ENCODE measurements around the gene MRPS12. TPM values are rescaled to one million over a fixed set of nuclear protein-coding genes. Genes with fewer than 3 reads are reported as not detected.
"Not testable (repeated sequence)": the region's sequence is repeated elsewhere in the genome, so short reads cannot be mapped to it uniquely, and the experiment has no call there.

The MRPS12 gene
- total RNA-seq, result 43.0 TPM

DNA sequence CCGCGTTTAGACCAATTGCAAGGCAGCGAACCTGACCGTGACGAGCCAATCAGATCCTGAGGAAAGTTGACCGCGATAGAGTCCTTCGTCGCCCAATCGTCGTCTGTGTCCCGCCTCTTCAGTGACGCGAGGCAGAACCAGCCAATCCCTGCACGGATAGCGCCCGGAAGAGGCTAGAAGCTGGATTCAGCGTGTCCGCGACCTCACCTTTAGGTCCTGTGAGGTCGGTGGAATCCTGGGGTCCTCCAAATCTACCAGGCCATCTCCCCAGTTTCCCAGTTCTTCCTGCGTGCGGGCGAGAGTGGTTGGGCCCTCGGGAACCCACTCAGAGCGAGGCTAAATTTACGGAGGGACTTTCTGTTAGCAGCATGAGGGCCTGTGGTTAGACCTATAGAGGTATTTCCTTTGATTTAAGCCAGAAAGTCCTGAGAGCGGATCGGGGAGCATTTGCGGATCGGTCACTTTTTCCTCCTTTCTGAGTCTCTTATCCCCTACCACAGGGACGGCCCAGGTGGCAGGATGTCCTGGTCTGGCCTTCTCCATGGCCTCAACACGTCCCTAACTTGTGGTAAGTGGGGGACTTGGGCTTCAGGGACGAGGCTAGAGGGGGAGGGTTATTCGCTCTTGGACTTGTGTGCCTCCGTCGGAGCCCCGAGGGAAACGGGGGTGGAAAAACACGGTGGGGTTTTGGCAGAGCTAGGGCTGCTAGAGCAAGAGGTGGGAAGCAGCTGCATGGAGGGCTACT, at the start of gene MRPS12:
MRPS12 (plus strand) TSS at position 169 of the 745 bp plus-strand sequence; CDS start at position 520, 351 bp downstream.
- peak; percentile 99 for DNase-seq (ENCODE audit: low spot score)

GRCh38 chr19:38883286-38883685, 47.5 kb upstream of the MRPS12 start:
- no peak for DNase-seq (ENCODE audit: low spot score)

- DNase-seq (ENCODE audit: low spot score), result not testable (repeated sequence)
Measured at GRCh38 chr19:38884691-38885090, 46.1 kb upstream of the MRPS12 start.

- DNase-seq (ENCODE audit: low spot score), result no peak
Measured at GRCh38 chr19:38888876-38889275, 41.9 kb upstream of the MRPS12 start.

DNA sequence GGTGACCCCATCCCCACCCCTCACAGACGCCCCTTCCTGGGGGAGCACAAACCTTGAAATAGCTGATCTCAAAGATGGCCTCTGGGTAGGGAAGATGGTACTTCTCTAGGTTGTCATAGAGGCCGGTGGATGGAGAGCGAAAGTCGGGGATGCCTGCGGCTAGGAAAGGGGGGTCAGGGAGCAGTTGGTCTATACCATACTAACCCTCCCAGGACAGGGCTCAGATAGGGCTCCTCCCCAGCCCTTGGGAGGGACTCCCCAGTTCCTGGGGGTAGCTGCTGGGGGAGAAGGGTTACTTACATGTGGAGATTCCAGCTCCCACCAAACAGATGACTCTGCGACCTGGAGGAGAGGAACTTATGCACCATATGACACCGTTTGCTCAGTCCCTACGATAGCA, 40.9 kb upstream of the MRPS12 start:
- DNase-seq (ENCODE audit: low spot score), result no peak

GRCh38 chr19:38890686-38891085, 40.1 kb upstream of the MRPS12 start:
- no peak for DNase-seq (ENCODE audit: low spot score)

- no peak for DNase-seq (ENCODE audit: low spot score)
Measured at GRCh38 chr19:38891771-38892170, 39.0 kb upstream of the MRPS12 start.

DNA sequence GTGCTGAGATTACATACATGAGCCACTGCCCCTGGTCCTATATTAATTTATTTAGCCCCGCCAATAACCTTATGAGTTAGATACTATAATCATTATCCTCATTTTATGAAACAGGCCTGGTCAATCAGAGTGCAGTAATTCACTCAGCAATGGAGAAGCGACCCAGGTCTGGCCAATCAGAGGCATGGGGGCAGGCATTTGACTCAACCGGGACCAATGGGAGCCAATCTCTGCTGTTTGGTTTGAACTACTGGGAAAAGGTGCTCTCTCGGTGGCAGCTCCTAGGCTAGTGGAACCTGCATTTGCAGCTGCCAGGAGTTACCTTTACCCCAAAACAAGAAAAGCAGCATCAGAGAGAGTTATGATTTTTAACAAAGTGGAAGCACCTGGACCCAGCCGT, 37.9 kb upstream of the MRPS12 start:
- no peak for DNase-seq (ENCODE audit: low spot score)

DNA sequence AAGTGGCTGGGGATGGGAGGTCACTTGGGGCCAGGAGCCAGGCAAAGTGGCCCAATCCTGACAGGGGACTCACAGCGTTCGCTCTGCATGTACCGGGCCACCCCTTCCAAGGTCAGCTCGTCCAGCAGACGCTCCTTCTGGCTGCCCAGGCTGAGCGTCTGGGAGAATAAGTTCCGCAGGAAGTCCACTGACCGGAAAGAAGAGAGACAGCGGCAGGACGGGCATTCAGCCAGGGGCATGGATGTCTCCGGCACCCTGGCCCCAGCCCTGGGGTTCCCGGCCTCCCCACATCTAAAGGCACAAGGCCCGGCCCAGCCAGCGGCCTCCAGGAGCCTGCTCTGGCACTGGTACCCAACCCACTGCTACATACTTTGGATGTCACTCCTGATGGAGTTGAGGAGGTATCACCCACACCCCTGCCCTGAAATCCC, 37.4 kb upstream of the MRPS12 start:
- no peak for DNase-seq (ENCODE audit: low spot score)

DNA sequence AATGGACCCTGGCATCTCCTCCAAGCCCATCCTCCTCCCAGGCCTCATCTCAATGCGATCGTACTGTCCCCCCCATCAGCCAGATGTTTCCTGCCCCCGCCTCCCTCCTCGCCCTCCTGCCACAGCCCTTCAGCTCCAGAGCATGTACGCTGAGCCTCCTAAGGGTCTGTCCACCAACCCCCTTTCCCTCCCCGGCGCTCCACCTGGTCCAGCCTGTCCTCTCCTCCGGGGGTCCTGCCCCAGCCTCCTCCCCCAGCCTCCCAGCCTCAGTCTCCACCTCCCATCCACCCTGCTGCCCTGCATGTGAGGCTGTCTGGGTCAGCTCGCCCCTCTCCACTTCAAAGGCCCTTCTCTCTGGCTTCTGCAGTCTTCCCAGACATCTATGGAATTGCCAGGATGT, 35.8 kb upstream of the MRPS12 start:
- DNase-seq (ENCODE audit: low spot score), result no peak

DNA sequence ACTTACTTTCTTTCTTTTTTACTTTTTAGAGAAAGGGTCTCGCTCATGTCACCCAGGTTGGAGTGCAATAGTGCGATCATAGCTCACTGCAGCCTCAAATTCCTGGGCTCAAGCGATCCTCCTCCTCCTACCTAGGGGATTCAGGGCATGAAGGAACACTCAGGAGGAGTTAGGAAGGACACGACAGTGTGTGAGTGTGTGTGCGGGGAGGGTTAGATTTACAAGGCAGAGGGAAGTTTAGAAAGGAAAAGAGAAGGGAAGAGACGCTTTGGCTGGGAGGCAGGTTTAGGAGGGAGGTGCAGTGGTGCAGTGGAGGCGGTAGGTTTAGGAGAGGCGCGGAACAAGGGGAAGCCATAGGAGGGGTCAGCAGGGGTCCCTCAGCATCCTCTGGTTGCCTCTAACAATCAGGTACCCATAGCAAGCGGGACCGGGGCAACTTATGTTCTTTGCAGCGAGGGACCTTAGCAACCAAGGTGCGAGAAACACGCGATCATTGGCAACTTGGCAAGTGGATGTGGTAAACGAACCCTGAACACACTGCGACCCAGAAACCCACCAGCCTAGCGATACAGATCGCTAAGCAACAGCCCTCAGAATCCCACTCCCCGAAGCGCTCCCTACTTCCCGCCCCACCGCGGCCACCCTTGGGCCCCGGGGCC, 31.8 kb upstream of the MRPS12 start:
- DNase-seq (ENCODE audit: low spot score), result no peak

GRCh38 chr19:38899447-38900201, 31.1 kb upstream of the MRPS12 start, which contains the start of the genes NFKBIB and SIRT2:
Gene NFKBIB (plus strand): TSS chr19:38899969. CDS start chr19:38900033, 64 bp downstream.
Gene SIRT2 (minus strand): TSS chr19:38899618. CDS start chr19:38899521, 97 bp downstream.
- DNase-seq (ENCODE audit: low spot score), result peak; percentile 100

DNA sequence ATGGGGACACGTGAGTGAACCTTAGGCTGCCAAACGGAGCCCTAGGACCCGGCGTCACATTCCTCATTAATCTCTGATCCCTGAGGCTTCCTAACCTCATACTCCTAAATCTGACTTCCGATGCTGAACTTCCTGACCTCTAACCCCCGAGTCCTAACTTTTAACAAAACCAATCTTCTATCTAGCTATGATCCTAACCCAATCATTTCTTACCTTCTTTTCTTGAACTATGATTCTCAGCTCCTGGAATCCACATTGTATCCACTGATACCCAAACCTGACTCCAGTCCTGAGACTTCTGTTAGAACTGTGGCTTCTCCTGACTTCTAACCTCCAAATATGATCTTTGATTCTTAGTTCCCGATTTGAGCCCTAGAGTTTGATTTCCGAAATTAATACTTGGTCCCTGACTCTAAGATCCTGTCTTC, 30.5 kb upstream of the MRPS12 start:
- DNase-seq (ENCODE audit: low spot score), result no peak

DNA sequence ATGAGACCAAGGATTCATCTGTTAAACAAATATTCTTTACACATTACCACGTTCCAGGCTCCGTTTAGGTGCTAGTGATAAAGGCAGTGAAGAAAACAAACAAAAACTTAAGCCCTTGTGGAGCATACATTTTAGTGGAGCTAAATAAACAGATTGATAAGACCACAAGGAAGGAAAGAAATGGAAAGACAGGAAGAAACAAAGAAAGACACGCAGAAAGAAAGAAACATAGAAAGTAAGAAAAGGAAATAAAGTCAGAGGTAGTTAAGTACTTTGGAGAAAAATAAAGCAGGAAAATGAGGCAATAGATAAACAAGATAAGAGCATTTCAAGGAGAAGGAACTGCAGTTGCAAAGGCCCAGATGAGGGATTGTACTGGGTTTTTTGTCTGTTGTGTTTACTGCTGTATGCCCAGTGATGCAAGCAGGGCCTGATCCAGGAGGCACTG, 30.0 kb upstream of the MRPS12 start:
- no peak for DNase-seq (ENCODE audit: low spot score)

- no peak for DNase-seq (ENCODE audit: low spot score)
Measured at GRCh38 chr19:38901683-38902082, 29.1 kb upstream of the MRPS12 start.

- DNase-seq (ENCODE audit: low spot score), result no peak
Measured at GRCh38 chr19:38904581-38905539, 25.9 kb upstream of the MRPS12 start.

DNA sequence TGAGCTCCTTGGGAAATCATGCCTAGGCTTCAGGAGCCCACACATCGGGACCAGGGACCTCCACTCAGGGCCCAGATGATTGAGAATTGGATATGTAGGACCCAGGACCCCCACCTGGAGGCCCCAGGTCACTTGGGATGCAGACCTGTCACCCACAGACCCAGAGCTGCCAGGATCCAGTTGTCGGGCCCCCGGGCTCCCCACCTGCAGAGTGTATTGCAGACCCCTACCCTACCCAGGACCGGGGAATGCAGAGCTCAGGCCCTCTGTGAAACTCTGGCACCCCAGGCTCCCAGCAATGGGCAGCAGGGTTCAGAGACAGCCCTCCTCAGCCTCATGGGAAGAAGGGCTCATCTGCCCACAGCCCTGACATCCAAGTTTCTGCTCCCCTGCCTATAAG, 25.1 kb upstream of the MRPS12 start:
- no peak for DNase-seq (ENCODE audit: low spot score)

- DNase-seq (ENCODE audit: low spot score), result no peak
Measured at GRCh38 chr19:38907227-38907626, 23.5 kb upstream of the MRPS12 start.

DNA sequence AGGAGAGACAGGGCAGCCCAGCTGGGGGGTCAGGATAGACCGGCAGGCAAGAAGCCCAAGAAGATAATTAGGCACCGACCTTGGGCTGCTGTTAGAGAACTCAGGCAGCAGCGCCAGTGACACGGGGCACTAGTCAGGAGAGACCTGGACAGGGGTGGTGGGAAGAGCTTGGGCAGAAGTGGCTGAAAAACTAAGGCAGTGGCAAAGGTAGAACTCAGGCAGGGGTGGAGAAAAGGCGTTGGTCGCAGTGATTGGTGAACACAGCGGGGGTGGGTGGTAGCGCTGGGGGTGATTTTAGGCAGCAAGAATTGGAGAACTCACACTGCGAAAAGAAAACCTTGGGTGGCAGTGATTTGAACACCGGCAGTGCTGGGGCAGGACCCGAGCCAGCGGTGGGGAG, 23.1 kb upstream of the MRPS12 start:
- DNase-seq (ENCODE audit: low spot score), result no peak

- no peak for DNase-seq (ENCODE audit: low spot score)
Measured at GRCh38 chr19:38908911-38909310, 21.8 kb upstream of the MRPS12 start.

- no peak for DNase-seq (ENCODE audit: low spot score)
Measured at GRCh38 chr19:38910488-38910887, 20.3 kb upstream of the MRPS12 start.
